T-helper 1 cell treated with Interleukin-12 subunit alpha and Interleukin-12 subunit beta and Interleukin-4 antibody, amounts not matched to agents 30 μg/mL and 1 μg/mL, for 36 hours (primary cell): ENCODE data around the gene AKNA.
"Not testable (repeated sequence)": the region's sequence is repeated elsewhere in the genome, so short reads cannot be mapped to it uniquely, and the experiment has no call there.

ENCODE experiments used
- H3K27ac Mint-ChIP-seq: one replicate; pipeline ENCODE4 v1.8.0; 2021; ENCODE audit warnings: mild to moderate bottlenecking, mixed read lengths
- H3K27me3 Mint-ChIP-seq: one replicate; pipeline ENCODE4 v1.8.0; 2021; ENCODE audit warnings: low read depth, mixed read lengths
- H3K36me3 Mint-ChIP-seq: one replicate; pipeline ENCODE4 v1.8.0; 2021; ENCODE audit warnings: low read depth, mixed read lengths
- H3K4me1 Mint-ChIP-seq: one replicate; pipeline ENCODE4 v1.8.0; 2021; ENCODE audit warnings: low read depth, mixed read lengths
- H3K4me3 Mint-ChIP-seq: one replicate; pipeline ENCODE4 v1.8.0; 2021; ENCODE audit warnings: mild to moderate bottlenecking, moderate library complexity, mixed read lengths
- H3K9me3 Mint-ChIP-seq: one replicate; pipeline ENCODE4 v1.8.0; 2021; ENCODE audit warnings: mixed read lengths

Gene AKNA

DNA sequence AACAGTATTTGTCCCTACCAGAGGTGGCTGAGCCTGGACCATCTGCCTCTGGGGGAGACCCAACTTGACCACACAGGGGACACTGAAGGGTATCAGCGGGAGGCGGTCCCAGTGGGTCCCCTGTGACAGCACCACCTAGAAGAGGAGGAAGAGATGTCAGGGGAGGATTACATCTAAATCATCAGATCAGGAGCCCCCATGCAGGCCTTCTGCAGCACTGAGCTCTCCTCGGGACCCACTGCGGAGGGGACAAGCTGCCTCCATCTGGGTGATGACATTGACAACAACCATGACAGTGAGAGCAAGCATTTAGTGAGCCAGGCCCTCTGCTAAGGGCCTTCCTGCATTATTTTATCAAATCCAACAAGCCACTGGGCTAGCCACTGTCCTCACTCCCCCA, 45.8 kb downstream of the AKNA start:
- H3K4me3 Mint-ChIP-seq: no peak overlapping the region
- H3K36me3 Mint-ChIP-seq: peaks cover 83% of the 10 kb centered on the region
- H3K4me1 Mint-ChIP-seq: peaks cover 26% of the 10 kb centered on the region
- H3K27ac Mint-ChIP-seq: peak overlapping the region; percentile 26
- no peaks in the 10 kb centered on the region for H3K27me3 Mint-ChIP-seq
- no peaks in the 10 kb centered on the region for H3K9me3 Mint-ChIP-seq

DNA sequence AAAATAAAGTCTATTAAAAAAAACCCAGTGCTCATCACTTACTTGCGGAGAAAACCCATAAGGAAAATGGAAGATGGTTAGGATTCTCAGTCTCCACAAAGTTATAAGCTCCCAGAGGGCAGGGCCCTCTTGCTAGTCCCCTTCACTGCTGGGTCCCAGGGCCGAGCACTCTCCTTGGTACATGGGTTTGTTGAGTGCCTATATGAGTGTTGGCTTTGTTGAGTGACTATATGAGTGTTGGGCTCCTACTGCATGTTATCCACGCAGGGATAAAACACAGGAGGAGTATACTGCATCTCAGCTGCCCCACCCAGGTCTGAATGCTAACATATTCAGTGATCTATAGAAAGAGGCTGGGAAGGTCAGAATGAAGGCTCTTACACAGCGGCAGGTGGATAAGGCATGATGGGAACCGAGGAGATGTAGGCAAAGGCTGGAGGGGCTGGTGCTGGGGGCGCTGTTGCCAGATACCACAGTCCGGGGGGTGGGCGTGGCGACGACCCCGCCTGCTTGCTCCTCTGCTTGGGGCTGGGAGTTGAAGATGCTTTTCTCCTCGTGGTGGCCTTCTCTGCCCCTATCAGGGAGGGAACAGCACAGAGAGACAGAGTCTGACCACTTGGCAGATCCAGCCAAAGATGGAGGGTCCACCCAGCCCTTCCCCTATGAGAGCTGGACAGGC, 46.5 kb downstream of the AKNA start:
- Mint-ChIP-seq H3K36me3 (peaks cover 83% of the 10 kb centered on the region), H3K27me3 (no peaks in the 10 kb centered on the region), H3K9me3 (no peaks in the 10 kb centered on the region), H3K4me1 (peaks cover 26% of the 10 kb centered on the region), H3K27ac (peak overlapping the region; percentile 42), H3K4me3 (no peak overlapping the region)

DNA sequence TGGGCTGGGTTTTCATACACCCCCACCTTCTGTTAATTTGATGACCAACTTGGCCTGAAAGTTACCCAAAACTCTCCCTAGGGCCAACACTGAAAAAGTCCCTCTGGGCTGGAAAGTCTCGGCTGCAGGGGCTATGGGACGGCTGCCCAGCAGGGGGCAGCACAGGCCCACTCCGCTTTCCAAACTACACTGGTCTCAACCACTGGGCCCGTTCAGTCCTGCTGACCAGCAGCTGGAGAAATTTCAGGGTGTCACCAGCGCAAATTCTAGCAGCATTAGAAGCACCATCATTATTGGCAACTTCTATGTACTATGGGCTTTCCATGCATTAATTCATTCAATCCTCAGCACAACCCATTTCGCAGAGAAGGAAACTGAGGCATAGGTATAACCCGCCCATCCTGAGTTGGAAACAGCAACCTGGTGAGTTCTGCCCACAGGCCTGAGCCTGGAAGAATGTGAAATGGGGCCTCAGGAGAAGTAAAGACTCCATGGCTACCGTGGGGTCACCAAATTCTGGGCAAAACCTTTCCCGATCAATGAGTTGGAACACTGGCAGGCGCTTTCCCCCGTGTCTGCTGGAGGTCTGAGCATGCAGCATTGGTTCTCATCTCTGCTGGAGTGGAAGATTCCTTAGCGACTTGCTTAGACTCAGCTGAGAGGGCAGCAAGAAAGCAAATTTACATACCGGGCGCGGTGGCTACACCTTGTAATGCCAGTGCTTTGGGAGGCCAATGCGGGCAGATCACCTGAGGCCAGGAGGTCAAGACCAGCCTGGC, 48.5 kb downstream of the AKNA start:
- Mint-ChIP-seq H3K36me3 (peaks cover 81% of the 10 kb centered on the region), H3K4me1 (peaks cover 23% of the 10 kb centered on the region), H3K9me3 (peaks cover 5% of the 10 kb centered on the region), H3K4me3 (no peak overlapping the region), H3K27ac (no peak overlapping the region), H3K27me3 (no peaks in the 10 kb centered on the region)

DNA sequence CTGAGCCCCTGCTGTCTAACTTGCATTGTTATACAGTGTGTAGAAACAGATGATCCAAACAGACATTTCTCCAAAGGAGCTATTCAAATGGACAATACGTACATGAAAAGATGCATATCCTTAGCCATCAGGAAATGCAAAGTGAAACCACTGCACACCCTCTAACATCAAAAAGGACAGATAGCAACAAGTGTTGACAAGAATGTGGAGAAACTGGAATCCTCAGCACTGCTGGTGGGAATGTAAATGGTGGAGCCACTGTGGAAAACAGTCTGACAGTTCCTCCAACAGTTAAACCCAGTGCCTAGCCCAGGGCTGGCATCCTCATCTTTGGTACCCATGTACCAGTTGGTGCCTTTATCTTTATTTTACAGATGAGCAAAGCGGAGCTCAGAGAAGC, 49.6 kb downstream of the AKNA start:
- Mint-ChIP-seq H3K4me1 (peaks cover 20% of the 10 kb centered on the region), H3K36me3 (peaks cover 73% of the 10 kb centered on the region), H3K4me3 (no peak overlapping the region)

DNA sequence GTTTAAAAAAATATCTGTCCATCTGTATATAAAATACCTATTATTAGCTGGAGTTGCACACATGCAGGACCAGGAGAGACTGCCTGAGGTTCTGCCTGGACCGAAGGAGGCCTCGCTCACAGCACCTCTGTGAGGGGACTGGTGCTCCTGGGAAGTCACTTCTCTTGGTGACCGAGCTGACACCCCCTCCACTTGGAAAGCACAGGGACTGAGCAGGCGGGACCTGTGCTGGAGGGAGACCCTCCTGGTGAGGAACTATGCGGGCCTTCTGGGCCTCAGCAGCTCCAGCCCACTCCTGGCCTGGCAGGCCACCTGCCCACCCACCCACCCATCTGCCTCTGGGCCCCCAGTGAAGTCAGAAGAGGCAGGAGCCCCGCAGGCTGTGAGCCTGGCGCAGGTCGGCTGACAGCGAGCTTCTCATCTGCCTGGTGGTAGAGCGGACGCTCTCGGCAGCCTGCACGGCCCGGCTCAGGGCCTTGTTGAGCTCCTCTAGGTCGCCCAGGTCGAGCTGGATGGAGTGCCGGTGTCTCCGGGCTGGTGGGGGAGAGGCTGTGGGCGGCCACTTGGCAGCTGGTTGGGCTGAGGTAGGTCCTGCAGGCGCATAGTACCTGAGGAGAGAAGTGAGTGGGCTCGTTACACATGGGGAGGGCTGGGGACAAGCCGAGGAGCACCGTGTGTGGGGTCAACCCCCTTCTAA, 50.9 kb downstream of the AKNA start:
- peaks cover 5% of the 10 kb centered on the region for H3K9me3 Mint-ChIP-seq
- H3K36me3 Mint-ChIP-seq: peaks cover 63% of the 10 kb centered on the region
- no peak overlapping the region for H3K4me3 Mint-ChIP-seq
- no peaks in the 10 kb centered on the region for H3K27me3 Mint-ChIP-seq
- H3K27ac Mint-ChIP-seq: no peak overlapping the region
- peaks cover 20% of the 10 kb centered on the region for H3K4me1 Mint-ChIP-seq

More for the DNA sequence above, 49.6 kb downstream of the AKNA start:
- Mint-ChIP-seq H3K27ac (peak overlapping the region; percentile 55), H3K9me3 (peaks cover 5% of the 10 kb centered on the region), H3K27me3 (no peaks in the 10 kb centered on the region)

DNA sequence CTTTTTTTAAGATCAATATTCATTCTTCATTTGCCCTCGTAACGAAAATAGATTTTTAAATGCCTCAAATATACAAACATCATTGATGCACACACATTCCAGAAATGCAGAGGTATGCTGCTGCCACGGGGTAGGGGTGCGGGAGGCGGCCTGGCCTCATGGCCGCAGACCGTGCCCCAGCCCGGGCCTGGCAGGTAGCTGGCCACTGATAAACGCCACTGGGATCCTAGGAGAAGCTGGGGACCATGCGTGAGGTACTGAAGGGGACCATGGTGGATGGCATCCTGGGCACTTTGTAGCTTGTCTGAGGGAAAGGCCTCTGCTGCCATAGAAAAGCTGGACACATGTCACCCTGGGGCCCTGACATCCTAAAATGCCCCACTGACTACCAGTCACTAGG, 51.6 kb downstream of the AKNA start:
- no peak overlapping the region for H3K27ac Mint-ChIP-seq
- peaks cover 5% of the 10 kb centered on the region for H3K9me3 Mint-ChIP-seq
- no peak overlapping the region for H3K4me3 Mint-ChIP-seq
- peaks cover 16% of the 10 kb centered on the region for H3K4me1 Mint-ChIP-seq
- peaks cover 56% of the 10 kb centered on the region for H3K36me3 Mint-ChIP-seq
- no peaks in the 10 kb centered on the region for H3K27me3 Mint-ChIP-seq

DNA sequence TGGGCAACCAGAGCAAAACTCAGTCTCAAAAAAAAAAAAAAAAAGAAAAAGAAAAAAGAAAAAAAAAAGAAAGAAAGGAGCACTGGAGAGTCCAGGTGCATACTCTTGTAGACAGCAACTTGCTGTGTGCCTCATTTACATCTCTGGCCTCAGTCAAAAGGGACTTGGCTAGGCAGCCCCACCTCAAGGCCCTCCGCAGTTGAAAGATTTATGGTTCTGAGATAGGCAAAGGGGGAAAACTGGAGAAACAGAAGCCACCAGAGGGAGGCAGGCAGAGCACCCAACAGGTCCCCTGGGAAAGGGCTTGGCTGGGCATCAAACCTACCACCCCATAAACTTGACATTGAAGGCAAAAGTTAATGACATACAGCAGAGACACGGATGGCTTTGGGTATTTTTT, 52.0 kb downstream of the AKNA start:
- H3K4me1 Mint-ChIP-seq: peaks cover 16% of the 10 kb centered on the region
- H3K27me3 Mint-ChIP-seq: no peaks in the 10 kb centered on the region
- peaks cover 52% of the 10 kb centered on the region for H3K36me3 Mint-ChIP-seq
- peaks cover 5% of the 10 kb centered on the region for H3K9me3 Mint-ChIP-seq
- H3K4me3 Mint-ChIP-seq: no peak overlapping the region
- no peak overlapping the region for H3K27ac Mint-ChIP-seq

DNA sequence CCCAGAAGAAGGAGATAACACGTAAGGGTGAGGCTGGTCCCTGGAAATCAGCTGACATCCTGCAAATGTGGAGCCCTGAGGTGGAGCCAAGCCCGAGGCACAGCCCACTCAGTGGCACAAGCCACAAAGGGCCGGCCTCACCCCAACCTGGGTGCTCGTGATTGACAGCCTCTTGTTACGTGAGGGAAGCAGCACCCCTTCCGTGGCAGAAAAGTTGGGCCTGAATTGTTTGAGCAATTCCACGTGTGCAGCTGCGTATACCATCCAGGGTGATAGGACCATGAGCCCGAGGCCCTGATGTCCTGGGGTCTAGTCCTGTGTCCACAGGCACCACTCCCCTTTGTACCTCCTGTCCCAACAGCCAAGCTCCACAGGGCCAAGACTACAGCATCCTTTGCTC, 53.3 kb downstream of the AKNA start:
- Mint-ChIP-seq H3K27ac (peak overlapping the region; percentile 38), H3K9me3 (peaks cover 5% of the 10 kb centered on the region), H3K4me3 (no peak overlapping the region), H3K27me3 (no peaks in the 10 kb centered on the region), H3K36me3 (peaks cover 41% of the 10 kb centered on the region), H3K4me1 (peaks cover 13% of the 10 kb centered on the region)

DNA sequence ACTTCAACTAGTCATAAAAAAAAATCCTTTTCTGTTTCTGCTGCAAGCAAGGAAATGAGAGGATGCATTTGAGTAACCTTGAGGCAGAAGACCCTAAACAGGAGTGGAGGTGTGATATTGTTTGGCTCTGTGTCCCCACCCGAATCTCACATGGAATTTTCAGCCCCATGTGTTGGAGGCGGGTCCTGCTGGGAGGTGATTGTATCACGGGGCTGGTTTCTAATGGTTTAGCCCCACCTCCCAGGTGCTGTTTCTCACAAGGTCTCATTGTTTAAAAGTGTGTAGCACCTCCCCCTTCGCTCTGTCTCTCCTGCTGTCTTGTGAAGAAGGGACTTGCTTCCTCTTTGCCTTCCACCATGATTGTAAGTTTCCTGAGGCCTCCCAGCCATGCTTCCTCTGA, 54.1 kb downstream of the AKNA start:
- not testable (repeated sequence) for H3K4me1 Mint-ChIP-seq, H3K4me3 Mint-ChIP-seq, H3K27ac Mint-ChIP-seq, H3K27me3 Mint-ChIP-seq, H3K9me3 Mint-ChIP-seq
- peaks cover 33% of the 10 kb centered on the region for H3K36me3 Mint-ChIP-seq

DNA sequence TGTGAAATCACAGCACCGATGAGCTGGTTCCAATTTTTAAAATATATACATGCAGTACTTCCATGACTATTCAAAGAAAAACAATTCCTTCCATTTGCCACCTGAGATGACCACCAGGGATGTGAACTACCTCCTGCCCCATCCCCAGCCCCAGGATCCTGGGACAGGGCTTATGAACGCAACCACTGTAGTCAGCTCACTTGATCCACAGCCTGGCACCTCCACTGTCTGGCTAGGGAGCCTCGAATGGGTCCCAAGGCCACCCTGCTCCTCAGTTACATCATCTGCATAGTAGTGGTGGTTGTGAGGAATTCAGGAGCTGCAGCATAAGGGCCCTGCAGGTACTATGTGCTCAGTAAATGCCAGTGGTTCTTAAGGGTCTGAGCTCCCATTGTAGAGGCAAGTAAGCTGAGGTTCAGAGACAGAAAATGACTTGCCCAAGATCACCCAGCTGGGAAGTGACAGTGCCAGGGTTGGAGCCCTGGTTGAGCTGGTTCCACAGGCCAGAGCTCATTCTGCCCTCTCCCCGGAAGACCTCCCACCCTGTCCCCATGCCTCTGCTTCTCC, 55.2 kb downstream of the AKNA start:
- peaks cover 25% of the 10 kb centered on the region for H3K36me3 Mint-ChIP-seq
- H3K4me3 Mint-ChIP-seq, H3K4me1 Mint-ChIP-seq, H3K27me3 Mint-ChIP-seq, H3K9me3 Mint-ChIP-seq: not testable (repeated sequence)
- peak overlapping the region; percentile 55 for H3K27ac Mint-ChIP-seq

DNA sequence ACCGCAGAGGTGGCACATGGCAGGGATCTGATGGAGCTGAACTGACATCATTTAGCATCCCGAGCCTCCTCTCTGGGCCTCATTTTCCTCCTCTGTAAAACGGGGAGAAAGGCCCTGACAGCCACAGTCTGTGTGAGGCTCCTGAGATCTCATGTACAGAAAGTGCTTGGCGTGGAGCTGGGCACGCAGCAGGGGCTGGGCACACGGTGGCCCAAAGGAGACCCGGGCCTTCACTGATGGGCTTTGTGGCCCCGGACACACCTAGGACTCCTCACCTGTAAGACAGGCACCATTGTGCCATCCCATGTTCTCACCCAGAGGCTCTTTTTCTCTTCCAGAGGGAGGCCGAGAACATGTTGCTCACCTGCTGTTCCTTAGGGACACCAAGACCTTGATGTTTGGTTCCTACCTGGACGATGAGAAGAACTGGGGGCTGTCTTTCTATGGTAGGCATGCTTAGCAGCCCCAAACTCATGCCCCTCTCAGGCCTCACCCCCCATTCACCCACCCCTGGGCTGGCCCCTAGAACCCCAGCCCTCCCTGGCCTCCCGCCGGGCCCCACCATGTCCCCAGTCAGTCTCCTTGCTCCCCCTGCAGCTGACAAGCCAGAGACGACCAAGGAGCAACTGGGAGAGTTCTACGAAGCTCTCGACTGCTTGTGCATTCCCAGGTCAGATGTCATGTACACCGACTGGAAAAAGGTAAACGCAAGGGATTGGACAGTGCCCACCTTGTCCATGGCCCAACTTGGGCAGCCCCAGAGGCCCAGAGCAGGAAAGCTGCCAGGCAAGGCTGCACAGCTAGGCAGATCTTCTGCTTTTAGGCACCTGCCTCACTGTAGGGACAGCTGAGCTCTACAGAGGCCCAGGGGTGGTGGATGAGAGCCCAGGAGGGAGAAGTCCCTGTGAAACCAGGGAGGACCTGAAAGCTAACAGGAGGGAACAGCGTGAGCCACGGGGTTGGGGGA, 56.3 kb downstream of the AKNA start:
- H3K27me3 Mint-ChIP-seq, H3K4me3 Mint-ChIP-seq, H3K27ac Mint-ChIP-seq, H3K4me1 Mint-ChIP-seq, H3K9me3 Mint-ChIP-seq: not testable (repeated sequence)
- H3K36me3 Mint-ChIP-seq: peaks cover 18% of the 10 kb centered on the region

DNA sequence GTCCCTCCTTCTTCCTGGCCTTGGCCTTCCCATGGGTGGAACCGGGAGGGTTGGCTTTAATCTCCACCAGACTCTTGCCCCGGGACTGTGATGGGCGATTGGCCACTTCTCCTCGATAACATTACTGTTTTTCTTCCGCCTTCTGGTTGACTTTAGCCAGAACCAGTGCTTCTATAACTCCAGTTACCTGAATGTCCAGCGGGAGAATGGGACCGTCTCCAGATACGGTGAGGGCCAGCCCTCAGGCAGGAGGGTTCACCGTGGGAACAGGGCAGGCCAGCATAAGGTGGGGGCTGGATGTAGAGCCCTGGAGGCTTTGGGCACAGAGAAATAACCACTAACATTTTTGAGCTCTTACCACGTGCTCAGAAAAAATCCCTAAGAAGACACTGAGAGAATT, 57.1 kb downstream of the AKNA start:
- no peak overlapping the region for H3K4me3 Mint-ChIP-seq
- H3K36me3 Mint-ChIP-seq: peaks cover 9% of the 10 kb centered on the region
- H3K9me3 Mint-ChIP-seq: peaks cover 5% of the 10 kb centered on the region
- H3K27me3 Mint-ChIP-seq: no peaks in the 10 kb centered on the region
- H3K27ac Mint-ChIP-seq: no peak overlapping the region
- peaks cover 5% of the 10 kb centered on the region for H3K4me1 Mint-ChIP-seq

DNA sequence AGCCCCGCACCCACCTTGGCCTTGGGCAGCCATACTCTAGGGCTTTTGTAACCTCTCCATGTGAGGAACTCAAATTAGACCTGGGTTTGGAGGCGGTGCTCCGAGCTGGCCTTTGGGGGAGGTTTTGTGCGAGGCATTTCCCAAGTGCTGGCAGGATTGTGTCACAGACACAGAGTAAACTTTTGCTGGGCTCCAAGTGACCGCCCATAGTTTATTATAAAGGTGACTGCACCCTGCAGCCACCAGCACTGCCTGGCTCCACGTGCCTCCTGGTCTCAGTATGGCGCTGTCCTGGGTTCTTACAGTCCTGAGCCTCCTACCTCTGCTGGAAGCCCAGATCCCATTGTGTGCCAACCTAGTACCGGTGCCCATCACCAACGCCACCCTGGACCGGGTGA, 58.2 kb downstream of the AKNA start, which contains the start of gene ORM2:
TSS of gene ORM2 (plus strand) at position 245 of the 398 bp plus-strand sequence. CDS start at position 281, 36 bp downstream.
- H3K27ac Mint-ChIP-seq, H3K27me3 Mint-ChIP-seq, H3K36me3 Mint-ChIP-seq, H3K9me3 Mint-ChIP-seq, H3K4me3 Mint-ChIP-seq, H3K4me1 Mint-ChIP-seq: not testable (repeated sequence)
